ENCODE results near the gene CHST13.
"Not testable (repeated sequence)": the region's sequence is repeated elsewhere in the genome, so short reads cannot be mapped to it uniquely, and the experiment has no call there.

CHST13 gene

GRCh38 chr3:126557761-126558160 lies 33.8 kb downstream of the CHST13 start:
- no peak for DNase-seq

- no peak for DNase-seq
Measured at GRCh38 chr3:126558336-126559071, 34.5 kb downstream of the CHST13 start, which contains the start of gene C3orf22. Gene C3orf22 (minus strand): TSS chr3:126558932. CDS start chr3:126553390, 5,542 bp downstream.

DNA sequence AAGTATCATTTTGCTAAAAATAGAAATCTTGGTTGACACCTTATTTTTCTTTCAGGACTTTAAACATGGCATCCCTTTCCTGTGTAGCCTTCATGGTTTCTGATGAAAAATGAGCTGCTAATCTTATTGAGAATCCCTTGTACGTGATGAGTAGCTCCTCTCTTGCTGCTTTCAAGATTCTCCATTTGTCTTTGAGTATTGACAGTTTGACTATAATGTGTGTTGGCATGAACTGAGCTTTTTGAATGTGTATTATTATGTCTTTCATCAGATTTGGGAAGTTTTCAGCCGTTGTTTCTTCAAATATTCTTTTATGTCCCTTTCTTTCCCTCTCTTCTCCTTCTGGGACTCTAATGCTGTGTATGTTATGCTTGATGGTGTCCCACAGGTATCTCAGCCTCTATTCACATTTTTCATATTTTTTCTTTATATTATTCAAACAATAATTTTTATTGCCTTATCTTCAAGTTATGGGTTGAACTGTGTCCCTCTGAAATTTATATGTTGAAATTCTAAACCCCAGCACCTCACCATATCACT lies 38.9 kb downstream of the CHST13 start:
- no peak for DNase-seq

GRCh38 chr3:126567696-126568438 lies 43.9 kb downstream of the CHST13 start:
- no peak for DNase-seq

DNA sequence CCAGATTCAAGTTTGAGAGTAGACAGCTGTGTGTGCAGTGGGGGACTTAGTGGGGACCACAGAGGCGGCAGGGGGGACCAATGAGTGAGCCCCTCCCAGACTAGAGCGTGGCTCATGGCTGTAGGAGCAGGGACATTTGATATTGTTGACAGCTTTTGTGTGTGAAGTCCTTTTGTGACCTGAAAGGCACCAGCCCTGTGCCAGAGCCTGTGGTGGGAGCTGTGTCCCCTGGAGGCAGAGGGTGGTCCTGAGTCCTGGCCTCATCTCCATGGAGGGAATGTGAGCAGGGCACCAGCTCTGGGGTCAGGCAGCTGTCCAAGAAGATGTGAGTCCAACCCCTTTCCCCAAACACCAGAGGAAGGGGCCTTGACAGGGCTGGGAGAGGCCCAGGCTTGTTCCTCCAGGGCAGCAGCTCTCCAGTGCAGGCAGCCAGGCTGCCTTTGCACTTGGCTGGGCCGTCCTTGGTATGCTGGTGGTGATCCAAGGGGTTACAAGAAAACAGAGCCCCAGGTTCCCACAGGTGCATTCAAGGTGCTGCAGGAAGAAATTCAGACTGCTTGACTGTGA lies 44.9 kb downstream of the CHST13 start:
- no peak for DNase-seq

- no peak for DNase-seq
Measured at GRCh38 chr3:126569390-126569975, 45.5 kb downstream of the CHST13 start.

- DNase-seq, result no peak
Measured at GRCh38 chr3:126570103-126570541, 46.2 kb downstream of the CHST13 start.

- no peak for DNase-seq
Measured at GRCh38 chr3:126571078-126571477, 47.1 kb downstream of the CHST13 start.

GRCh38 chr3:126573492-126574117 lies 49.6 kb downstream of the CHST13 start:
- no peak for DNase-seq

DNA sequence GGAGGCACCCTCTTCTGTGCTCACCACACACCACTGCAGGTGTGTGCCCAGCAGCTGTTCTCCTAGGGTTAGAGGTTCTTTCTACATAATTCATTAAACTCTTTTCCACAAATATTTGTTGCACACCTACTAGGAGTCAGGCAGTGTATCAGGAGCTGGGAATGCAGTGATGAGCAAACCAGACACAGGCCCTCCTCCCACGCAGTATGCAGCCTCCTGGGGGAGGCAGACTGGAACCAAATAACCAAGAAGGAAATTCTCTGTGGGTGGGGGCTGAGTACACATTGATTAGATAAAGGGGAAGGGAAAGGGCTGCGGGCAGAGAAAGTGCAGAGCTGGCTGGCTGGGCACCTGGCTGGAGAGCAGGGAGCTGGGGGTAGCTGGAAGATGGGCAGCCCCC lies 53.3 kb downstream of the CHST13 start:
- DNase-seq, result no peak

- DNase-seq, result no peak
Measured at GRCh38 chr3:126578702-126579101, 54.7 kb downstream of the CHST13 start.

DNA sequence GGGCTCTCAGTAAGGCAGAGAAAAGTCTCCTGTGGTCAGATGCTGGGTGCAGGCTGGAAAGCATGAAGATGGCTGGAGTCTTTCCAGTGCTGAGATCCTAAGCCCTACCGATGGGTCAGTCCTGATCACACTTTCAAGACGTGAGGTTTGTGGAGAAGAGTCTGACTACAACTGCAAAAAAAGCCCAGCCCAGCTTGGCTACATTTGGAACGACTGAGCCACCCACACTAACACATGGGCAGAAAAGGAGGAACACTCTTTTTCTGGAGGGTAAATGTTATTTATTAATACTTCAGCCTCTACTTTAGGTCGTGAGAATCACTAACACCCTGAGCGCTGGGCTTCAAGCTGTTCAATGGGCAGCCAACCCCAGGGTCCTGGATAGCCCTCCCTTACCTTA lies 56.8 kb downstream of the CHST13 start:
- DNase-seq, result no peak

DNA sequence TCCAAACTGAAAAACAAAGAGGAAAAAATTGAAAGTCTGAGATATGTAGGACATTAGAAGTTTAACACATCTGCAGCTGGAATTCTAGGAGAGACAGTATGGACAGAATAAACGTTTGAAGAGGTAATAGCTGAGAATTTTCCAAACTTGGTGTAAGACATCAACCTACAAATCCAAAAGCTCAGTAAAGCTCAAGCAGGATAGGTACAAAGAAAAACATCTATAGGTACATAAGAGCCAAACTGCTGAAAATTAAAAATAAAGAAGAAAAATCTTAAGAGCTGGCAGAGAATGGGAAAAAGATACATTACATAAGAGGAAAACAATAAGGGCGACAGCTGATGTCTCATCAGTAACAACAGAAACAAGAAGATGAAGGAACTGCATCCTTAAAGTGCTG lies 57.6 kb downstream of the CHST13 start:
- no peak for DNase-seq

DNA sequence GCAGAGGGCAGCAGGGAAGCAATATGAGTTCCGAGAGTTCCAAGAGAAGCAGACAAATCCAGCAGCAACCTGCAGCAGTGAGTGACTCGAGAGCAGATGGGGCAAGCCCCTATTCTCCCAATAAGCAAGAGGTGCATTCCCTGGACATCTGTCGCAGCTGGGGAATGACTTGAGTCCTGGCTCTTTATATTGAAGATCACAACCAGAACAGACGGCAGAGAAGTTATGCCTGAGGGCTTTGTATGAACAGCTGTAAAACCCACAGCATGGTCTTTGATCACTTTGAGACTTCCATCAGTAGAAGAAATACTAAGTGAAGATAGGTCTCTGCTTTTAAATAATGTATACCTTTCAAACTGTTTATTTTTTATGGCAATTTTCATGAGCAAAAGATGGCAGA lies 58.4 kb downstream of the CHST13 start:
- no peak for DNase-seq

DNA sequence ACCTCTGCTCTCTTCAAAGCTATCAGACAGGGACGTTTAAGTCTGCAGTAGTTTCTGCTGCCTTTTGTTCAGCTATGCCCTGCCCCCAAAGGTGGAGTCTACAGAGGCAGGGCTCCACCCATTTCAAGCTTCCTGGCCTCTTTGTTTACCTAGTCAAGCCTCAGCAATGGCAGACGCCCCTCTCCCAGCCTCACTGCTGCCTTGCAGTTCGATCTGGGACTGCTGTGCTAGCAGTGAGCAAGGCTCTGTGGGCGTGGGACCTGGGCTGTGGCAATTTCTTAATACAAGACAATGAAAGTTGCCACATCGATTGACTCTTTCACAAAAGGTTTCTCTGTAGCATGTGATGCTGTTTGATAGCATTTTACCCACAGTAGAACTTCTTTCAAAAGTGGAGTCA lies 67.6 kb downstream of the CHST13 start:
- not testable (repeated sequence) for DNase-seq

Data from activated CD4-positive, alpha-beta T cell treated with anti-CD3 and anti-CD28 coated beads, Interleukin-2, amount 50 U/mL, for 1 hour (primary cell).